ENCODE results near the gene KLF3.

Gene KLF3

DNA sequence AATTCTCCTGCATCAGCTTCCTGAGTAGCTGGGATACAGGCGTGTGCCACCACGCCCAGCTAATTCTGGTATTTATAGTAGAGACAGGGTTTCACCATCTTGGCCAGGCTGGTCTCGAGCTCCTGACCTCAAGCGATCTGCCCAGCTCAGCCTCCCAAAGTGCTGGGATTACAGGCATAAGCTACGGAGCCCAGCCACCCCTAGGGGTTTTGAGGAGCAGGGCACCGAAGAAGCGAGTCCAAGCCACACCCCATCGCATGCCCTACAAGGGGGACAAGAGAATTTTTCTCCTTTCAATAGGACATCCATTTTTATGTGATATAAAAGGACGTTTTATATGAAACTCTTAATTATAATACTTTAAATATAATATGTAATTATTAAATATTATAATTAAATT lies 13.9 kb upstream of the KLF3 start:
- H3K4me3 ChIP-seq (replicated peaks; ENCODE audit: low read depth, low read length): no peak overlapping the region
- no peak for DNase-seq (ENCODE audit: extremely low read depth, low read depth)
- TF ChIP-seq CTCF (IDR thresholded peaks at IDR 0.05; ENCODE audit: low read depth, low read length, missing control alignments): no peak

- no peak for TF ChIP-seq CTCF (IDR thresholded peaks at IDR 0.05; ENCODE audit: low read depth, low read length, missing control alignments)
- DNase-seq (ENCODE audit: extremely low read depth, low read depth): no peak
- H3K4me3 ChIP-seq (replicated peaks; ENCODE audit: low read depth, low read length): no peak overlapping the region
Observed at GRCh38 chr4:38654273-38654672, 9.7 kb upstream of the KLF3 start.

DNA sequence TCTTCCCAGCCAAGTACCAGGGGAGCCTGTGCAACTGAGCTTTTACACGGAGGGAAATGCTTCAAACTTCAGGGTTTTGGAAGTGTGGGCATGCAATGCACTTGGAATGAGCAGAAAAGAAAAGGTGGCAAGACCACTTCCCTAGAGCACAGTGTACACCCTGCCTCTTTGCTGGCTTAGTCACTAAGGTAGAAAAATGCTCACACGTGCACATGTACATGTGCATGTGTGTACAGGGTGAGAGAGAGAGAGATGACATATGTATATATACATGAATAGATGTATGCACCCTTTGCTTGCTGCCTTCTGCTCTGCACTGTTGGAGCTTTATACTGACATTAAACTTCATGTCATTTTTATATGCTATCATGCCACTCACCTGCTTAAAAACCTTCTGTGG lies 7.9 kb upstream of the KLF3 start:
- no peak overlapping the region for H3K4me3 ChIP-seq (replicated peaks; ENCODE audit: low read depth, low read length)
- DNase-seq (ENCODE audit: extremely low read depth, low read depth): no peak
- TF ChIP-seq CTCF (IDR thresholded peaks at IDR 0.05; ENCODE audit: low read depth, low read length, missing control alignments): no peak

DNA sequence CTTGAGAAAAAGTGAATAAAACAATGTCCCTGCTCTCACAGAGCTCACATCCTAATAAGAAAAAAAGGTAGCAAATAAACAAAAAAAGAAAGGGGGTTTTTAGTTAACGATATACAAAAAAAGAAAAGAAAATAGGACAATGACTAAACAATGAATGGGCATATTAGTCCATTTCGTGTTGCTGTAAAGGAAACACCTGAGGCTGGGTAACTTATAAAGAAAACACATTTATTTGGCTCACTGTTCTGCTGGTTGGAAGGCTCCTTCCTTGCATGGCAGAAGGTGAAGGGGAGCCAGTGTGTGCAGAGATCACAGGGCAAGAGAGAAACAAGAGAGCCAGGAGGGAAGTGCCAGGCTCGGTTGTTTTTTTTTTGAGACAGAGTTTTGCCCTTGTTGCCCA lies 4.7 kb upstream of the KLF3 start:
- TF ChIP-seq CTCF (IDR thresholded peaks at IDR 0.05; ENCODE audit: low read depth, low read length, missing control alignments): no peak
- H3K4me3 ChIP-seq (replicated peaks; ENCODE audit: low read depth, low read length): no peak overlapping the region
- no peak for DNase-seq (ENCODE audit: extremely low read depth, low read depth)

DNA sequence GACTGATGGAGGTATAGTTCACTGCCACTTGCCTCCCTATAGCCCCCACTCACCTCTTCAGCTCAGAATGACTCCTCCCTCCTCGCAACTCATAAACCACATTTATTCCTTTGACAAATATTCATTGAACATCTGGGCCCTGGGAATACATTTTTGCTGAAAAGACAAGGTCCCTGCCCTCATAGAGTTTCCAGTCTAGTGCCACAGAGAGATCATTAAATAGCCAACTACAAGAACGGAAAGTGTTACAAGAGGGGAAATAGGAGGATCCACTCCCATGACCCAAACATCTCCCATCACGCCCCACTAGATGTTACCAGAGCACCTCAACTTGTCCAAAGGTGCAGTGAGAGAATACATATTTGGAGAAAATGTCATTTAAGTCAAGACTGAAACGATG lies 3.2 kb upstream of the KLF3 start:
- no peak for DNase-seq (ENCODE audit: extremely low read depth, low read depth)
- H3K4me3 ChIP-seq (replicated peaks; ENCODE audit: low read depth, low read length): no peak overlapping the region
- TF ChIP-seq CTCF (IDR thresholded peaks at IDR 0.05; ENCODE audit: low read depth, low read length, missing control alignments): no peak

- H3K4me3 ChIP-seq (replicated peaks; ENCODE audit: low read depth, low read length): no peak overlapping the region
- TF ChIP-seq CTCF (IDR thresholded peaks at IDR 0.05; ENCODE audit: low read depth, low read length, missing control alignments): no peak
- no peak for DNase-seq (ENCODE audit: extremely low read depth, low read depth)
Observed at GRCh38 chr4:38661371-38661770, 2.6 kb upstream of the KLF3 start.

GRCh38 chr4:38662522-38663089 lies 1.4 kb upstream of the KLF3 start:
- DNase-seq (ENCODE audit: extremely low read depth, low read depth): no peak
- peak overlapping the region; percentile 50 for H3K4me3 ChIP-seq (replicated peaks; ENCODE audit: low read depth, low read length)
- no peak for TF ChIP-seq CTCF (IDR thresholded peaks at IDR 0.05; ENCODE audit: low read depth, low read length, missing control alignments)
